ENCODE data around the gene CNTN1.

Gene CNTN1

DNA sequence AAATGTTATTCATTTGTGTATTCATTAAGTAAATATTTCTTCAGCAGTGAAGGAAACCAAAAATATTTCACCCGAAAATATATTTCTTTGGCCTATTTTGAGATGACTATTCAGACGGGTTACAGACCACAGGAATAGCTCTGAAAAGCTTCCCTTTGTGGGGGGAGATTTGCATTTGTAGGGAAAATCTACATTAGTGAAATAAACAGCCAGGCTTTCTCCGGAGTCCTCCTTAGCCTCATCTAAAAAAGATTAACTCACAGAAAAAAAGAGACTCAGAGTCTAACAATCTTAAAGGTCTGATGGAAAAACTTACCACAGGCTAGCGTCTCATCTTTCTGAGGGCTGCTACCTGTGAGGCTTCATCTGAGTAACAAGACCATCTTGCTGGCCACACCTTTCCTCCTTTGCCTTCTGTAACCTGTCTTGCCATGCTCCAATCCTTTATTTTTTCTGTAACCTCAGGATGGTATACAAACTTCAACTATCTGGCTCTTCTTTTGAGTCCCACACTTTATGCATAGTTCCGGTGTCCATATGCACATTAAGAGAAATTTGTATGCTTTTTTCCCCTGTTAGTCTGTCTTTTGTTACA lies 100.7 kb downstream of the CNTN1 start:
- TF ChIP-seq POLR2AphosphoS5 (IDR thresholded peaks at IDR 0.05; ENCODE audit: low read depth, low read length) (no peak), FOXP2 (optimal IDR thresholded peaks at IDR 0.05; ENCODE audit: borderline replicate concordance, extremely low read depth, extremely low read length, insufficient read depth) (no peak), TAF1 (IDR thresholded peaks at IDR 0.05; ENCODE audit: borderline replicate concordance, insufficient read depth, low read length) (no peak), SIN3A (IDR thresholded peaks at IDR 0.05; ENCODE audit: borderline replicate concordance, insufficient read depth, low read length) (no peak)
- TF ChIP-seq, protein P1, sequence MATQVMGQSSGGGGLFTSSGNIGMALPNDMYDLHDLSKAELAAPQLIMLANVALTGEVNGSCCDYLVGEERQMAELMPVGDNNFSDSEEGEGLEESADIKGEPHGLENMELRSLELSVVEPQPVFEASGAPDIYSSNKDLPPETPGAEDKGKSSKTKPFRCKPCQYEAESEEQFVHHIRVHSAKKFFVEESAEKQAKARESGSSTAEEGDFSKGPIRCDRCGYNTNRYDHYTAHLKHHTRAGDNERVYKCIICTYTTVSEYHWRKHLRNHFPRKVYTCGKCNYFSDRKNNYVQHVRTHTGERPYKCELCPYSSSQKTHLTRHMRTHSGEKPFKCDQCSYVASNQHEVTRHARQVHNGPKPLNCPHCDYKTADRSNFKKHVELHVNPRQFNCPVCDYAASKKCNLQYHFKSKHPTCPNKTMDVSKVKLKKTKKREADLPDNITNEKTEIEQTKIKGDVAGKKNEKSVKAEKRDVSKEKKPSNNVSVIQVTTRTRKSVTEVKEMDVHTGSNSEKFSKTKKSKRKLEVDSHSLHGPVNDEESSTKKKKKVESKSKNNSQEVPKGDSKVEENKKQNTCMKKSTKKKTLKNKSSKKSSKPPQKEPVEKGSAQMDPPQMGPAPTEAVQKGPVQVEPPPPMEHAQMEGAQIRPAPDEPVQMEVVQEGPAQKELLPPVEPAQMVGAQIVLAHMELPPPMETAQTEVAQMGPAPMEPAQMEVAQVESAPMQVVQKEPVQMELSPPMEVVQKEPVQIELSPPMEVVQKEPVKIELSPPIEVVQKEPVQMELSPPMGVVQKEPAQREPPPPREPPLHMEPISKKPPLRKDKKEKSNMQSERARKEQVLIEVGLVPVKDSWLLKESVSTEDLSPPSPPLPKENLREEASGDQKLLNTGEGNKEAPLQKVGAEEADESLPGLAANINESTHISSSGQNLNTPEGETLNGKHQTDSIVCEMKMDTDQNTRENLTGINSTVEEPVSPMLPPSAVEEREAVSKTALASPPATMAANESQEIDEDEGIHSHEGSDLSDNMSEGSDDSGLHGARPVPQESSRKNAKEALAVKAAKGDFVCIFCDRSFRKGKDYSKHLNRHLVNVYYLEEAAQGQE (IDR thresholded peaks at IDR 0.05; ENCODE audit: insufficient read depth in 1 of 2, low read depth in 2 of 2, low read length in 2 of 2) = no peak

DNA sequence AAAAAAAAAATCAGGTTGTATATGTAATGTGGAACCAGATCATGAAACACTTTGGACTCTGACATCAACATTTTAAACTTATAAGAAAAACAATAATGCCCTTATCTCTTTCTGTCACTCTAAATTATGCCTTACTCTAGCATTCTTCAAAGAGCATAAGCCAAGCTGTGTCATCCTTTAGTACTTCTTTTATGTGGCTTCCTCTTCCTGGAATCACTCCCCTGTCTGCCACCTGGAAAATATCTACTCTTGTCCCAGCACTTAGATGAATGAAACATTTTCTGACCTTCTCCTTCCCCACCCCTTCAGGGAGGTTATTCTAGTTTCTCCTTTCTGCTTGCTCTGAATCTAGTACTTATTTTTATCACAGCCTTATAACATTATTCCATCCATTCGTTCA lies 101.2 kb downstream of the CNTN1 start:
- no peak for TF ChIP-seq POLR2AphosphoS5 (IDR thresholded peaks at IDR 0.05; ENCODE audit: low read depth, low read length)
- no peak for TF ChIP-seq SIN3A (IDR thresholded peaks at IDR 0.05; ENCODE audit: borderline replicate concordance, insufficient read depth, low read length)
- TF ChIP-seq FOXP2 (optimal IDR thresholded peaks at IDR 0.05; ENCODE audit: borderline replicate concordance, extremely low read depth, extremely low read length, insufficient read depth) = no peak
- TF ChIP-seq TAF1 (IDR thresholded peaks at IDR 0.05; ENCODE audit: borderline replicate concordance, insufficient read depth, low read length) = no peak
- TF ChIP-seq, protein P1 (IDR thresholded peaks at IDR 0.05; ENCODE audit: insufficient read depth in 1 of 2, low read depth in 2 of 2, low read length in 2 of 2) = no peak

- TF ChIP-seq TAF1 (IDR thresholded peaks at IDR 0.05; ENCODE audit: borderline replicate concordance, insufficient read depth, low read length) (no peak), SIN3A (IDR thresholded peaks at IDR 0.05; ENCODE audit: borderline replicate concordance, insufficient read depth, low read length) (no peak), POLR2AphosphoS5 (IDR thresholded peaks at IDR 0.05; ENCODE audit: low read depth, low read length) (no peak), FOXP2 (optimal IDR thresholded peaks at IDR 0.05; ENCODE audit: borderline replicate concordance, extremely low read depth, extremely low read length, insufficient read depth) (no peak)
- TF ChIP-seq, protein P1 (IDR thresholded peaks at IDR 0.05; ENCODE audit: insufficient read depth in 1 of 2, low read depth in 2 of 2, low read length in 2 of 2) = no peak
These were observed 101.8 kb downstream of the CNTN1 start for GRCh38 chr12:40794087-40794486.

DNA sequence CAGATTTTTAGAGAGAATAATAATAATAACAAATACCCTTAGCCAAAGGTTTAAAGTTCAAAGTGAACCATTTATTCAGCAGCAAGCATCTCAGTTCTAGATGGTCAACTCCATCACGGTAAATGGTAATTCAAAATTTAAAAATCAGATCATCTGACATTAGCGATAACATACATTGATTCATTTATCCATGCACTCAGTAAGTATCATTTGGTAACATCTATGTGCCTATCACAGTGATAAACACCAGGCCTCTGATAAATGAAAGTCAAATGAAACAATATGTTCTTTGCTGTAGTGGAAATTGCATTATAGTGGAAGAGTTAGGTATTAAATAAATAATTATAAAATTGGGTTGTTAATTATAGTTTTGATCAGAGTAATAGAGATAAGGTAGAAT lies 108.8 kb downstream of the CNTN1 start:
- no peak for TF ChIP-seq POLR2AphosphoS5 (IDR thresholded peaks at IDR 0.05; ENCODE audit: low read depth, low read length)
- TF ChIP-seq, protein P1 (IDR thresholded peaks at IDR 0.05; ENCODE audit: insufficient read depth in 1 of 2, low read depth in 2 of 2, low read length in 2 of 2) = no peak
- TF ChIP-seq FOXP2 (optimal IDR thresholded peaks at IDR 0.05; ENCODE audit: borderline replicate concordance, extremely low read depth, extremely low read length, insufficient read depth) = no peak
- TF ChIP-seq SIN3A (IDR thresholded peaks at IDR 0.05; ENCODE audit: borderline replicate concordance, insufficient read depth, low read length) = no peak
- no peak for TF ChIP-seq TAF1 (IDR thresholded peaks at IDR 0.05; ENCODE audit: borderline replicate concordance, insufficient read depth, low read length)

All from PFSK-1 (cell line).